ENCODE measurements around the gene RGS13.
"Not testable (repeated sequence)": the region's sequence is repeated elsewhere in the genome, so short reads cannot be mapped to it uniquely, and the experiment has no call there.

Gene RGS13

GRCh38 chr1:192675716-192676115 is 39.8 kb downstream of the RGS13 start:
- DNase-seq (ENCODE audit: low read depth in 1 of 2, low spot score in 1 of 2): no peak

- DNase-seq (ENCODE audit: low read depth in 1 of 2, low spot score in 1 of 2): no peak
These were observed 42.2 kb downstream of the RGS13 start for GRCh38 chr1:192678099-192678498.

GRCh38 chr1:192682335-192682734 is 46.4 kb downstream of the RGS13 start:
- no peak for DNase-seq (ENCODE audit: low read depth in 1 of 2, low spot score in 1 of 2)

DNA sequence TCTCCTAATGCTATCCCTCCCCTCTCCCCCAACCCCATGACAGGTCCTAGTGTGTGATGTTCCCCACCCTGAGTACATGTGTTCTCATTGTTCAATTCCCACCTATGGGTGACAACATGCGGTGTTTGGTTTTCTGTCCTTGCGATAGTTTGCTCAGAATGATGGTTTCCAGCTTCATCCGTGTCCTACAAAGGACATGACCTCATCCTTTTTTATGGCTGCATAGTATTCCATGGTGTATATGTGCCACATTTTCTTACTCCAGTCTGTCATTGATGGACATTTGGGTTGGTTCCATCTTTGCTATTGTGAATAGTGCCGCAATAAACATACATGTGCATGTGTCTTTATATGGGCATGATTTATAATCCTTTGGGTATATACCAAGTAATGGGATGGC is 47.1 kb downstream of the RGS13 start:
- DNase-seq (ENCODE audit: low read depth in 1 of 2, low spot score in 1 of 2): not testable (repeated sequence)

DNA sequence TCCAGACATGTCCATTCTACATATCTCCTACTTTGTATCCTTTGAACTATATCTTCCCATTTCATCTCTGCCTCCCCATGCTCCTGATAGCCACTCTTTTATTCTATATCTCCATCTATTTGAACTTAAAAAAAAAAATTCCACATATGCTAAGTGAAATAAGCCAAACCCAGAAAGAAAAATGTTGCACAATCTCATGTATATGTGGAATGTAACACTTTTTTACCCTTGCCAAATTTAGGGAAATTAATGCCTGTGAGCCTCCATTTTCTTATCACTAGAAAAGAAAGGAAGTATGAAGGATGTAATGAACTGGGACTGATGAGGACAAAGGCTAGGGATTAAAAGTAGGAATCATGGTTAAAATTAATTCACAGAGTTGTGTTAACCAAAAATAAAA is 53.5 kb downstream of the RGS13 start:
- DNase-seq (ENCODE audit: low read depth in 1 of 2, low spot score in 1 of 2): no peak

DNA sequence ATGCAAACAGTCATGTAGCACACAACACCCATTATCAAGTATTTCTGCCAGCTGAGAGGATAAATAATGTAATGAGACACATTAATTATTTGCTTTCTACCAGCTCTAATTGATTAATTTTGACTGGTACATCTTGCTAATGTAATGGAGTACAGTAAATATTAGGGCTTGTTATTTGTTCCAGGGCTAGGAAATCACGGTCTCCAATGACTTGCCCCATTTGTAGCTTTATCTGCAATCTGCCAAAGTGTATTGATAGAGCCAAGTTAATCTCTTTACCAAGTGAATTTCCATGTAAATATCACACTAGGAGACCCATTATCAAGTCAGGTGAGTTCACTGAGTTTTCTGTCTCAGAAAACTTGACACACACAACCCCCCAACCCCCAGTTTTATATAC is 55.1 kb downstream of the RGS13 start:
- no peak for DNase-seq (ENCODE audit: low read depth in 1 of 2, low spot score in 1 of 2)

GRCh38 chr1:192696082-192696481 is 60.1 kb downstream of the RGS13 start:
- no peak for DNase-seq (ENCODE audit: low read depth in 1 of 2, low spot score in 1 of 2)

GRCh38 chr1:192697771-192698170 is 61.8 kb downstream of the RGS13 start:
- no peak for DNase-seq (ENCODE audit: low read depth in 1 of 2, low spot score in 1 of 2)

GRCh38 chr1:192698731-192699130 is 62.8 kb downstream of the RGS13 start:
- DNase-seq (ENCODE audit: low read depth in 1 of 2, low spot score in 1 of 2): no peak

GRCh38 chr1:192700834-192701271 is 64.9 kb downstream of the RGS13 start:
- DNase-seq (ENCODE audit: low read depth in 1 of 2, low spot score in 1 of 2): no peak

DNA sequence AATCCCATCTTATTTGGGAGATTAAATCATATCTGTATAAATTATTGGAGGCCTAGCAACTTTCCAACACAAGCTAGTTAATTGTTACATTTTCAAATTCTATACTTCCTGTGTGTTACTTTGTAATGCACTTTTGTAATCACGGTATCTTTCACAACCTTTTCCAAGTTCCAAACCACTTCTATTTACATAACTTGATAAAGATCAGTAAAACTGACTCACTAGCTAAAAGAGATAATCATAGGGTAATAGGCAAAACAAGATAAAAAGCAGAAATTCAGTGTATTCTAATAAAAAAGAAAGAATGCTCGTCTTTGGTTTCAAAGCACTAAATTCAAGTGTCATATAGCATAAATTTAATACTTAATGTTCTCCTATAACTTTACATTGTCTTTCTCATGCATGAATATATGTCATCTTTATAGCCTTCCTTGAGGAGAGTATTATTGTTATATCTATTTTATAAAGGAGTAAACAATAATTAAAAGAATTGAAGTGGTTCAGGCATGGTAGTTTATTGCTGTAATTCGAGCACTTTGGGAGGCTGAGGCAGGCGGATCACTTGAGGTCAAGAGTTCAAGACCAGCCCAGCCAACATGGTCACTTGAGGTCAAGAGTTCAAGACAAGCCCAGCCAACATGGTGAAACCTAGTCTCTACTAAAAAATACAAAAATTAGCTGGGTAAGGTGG is 66.4 kb downstream of the RGS13 start:
- no peak for DNase-seq (ENCODE audit: low read depth in 1 of 2, low spot score in 1 of 2)

DNA sequence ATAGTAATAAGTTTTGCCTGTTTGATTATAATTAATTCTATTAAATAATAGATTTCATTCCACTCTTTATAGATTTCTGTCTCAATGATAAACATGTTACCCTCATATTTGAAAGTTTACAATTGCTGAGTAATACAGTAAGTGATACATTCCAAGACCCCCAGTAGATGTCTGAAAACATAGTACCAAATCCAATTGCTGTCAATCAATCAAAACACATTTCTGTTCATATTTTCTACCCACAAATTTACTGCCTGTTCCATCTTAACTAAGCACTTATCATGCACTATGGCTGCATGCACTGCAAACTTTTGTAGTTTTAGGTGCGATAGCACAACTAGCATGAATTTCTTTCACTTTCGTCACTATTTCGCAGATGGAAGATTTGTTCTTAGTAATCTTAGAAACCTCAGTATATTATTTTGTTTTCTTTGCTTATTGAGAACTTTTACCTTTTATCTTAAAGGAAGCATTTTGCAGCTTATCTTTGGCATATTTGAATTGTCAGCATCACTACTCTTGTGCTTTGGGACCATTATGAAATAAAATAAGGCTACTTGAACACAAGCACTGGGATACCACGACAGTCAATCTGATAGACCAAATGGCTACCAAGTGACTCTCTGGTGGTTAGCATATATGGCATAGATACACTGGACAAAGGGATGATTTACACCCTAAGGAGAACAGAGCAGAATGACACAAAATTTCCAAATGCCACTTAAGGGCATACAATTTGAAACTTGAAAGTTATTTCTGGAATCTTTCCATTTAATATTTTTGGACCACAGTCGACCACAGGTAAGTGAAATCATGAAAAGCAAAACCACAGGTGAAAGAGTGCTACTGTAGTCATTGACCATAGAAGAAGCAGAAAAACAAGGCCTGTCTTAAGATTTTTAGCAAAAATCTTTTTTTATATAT is 67.6 kb downstream of the RGS13 start:
- DNase-seq (ENCODE audit: low read depth in 1 of 2, low spot score in 1 of 2): no peak

GRCh38 chr1:192705510-192705909 is 69.6 kb downstream of the RGS13 start:
- no peak for DNase-seq (ENCODE audit: low read depth in 1 of 2, low spot score in 1 of 2)

- DNase-seq (ENCODE audit: low read depth in 1 of 2, low spot score in 1 of 2): no peak
These were observed 71.0 kb downstream of the RGS13 start for GRCh38 chr1:192706936-192707335.

DNA sequence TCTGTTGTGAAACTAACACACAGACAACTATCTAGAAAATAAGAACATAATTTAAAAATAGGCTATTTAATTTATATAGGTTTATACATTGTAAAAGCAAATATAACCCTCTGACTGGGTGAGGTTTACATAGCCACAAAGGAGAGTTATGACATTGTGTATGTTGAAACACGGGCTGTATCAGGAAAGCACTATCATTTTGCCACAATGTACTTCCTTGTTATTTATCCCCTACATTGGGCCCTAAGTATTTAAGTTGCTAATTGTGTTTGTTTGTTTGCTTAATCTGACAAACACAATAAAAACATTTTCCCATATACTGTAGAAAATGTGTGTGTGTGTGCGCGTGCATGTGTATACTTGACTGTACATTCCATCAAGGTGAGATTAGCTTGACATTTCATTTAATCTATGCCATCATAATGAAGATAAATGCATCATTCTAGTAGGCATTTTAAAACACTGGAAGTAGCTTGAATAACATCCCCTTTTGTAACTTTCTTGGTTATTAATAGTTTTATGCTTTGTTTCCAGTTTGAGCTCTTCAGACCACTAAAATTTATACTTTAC is 72.1 kb downstream of the RGS13 start:
- DNase-seq (ENCODE audit: low read depth in 1 of 2, low spot score in 1 of 2): no peak

DNA sequence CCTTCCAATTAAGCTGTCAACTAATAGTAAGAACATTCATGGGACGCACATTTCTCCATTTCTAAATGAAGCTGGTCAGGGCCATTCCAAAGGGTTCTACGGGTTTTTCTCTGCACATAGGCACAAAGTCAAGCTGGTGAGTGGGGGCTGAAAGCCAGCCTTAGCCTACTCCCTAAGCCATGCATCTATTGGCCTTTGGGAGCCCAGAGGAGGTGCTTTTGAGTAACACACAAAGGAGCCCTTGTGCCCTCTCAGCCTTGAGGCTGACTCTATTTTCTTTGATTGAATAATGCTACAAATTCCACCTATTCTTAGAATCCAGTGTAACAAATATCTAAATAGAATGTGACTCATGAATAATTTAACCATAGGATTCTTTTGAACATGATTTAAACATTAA is 73.6 kb downstream of the RGS13 start:
- DNase-seq (ENCODE audit: low read depth in 1 of 2, low spot score in 1 of 2): no peak

All from activated CD4-positive, alpha-beta T cell treated with anti-CD3 and anti-CD28 coated beads, Interleukin-2, amount 50 U/mL, for 24 hours (primary cell).